Measurements from ENCODE around the gene TTLL8. TPM values are rescaled to one million over a fixed set of nuclear protein-coding genes. Genes with fewer than 3 reads are reported as not detected.

The TTLL8 gene
- total RNA-seq, 4 donors from 2014 or later, result not detected

GRCh38 chr22:50056214-50056972 lies 1.7 kb downstream of the TTLL8 start:
- WGBS, result 78% methylated on average over 34 of the region's 34 CpGs
- Histone ChIP-seq H3K36me3 (no peaks in the 10 kb centered on the region), H3K27me3 (peaks cover 47% of the 10 kb centered on the region), H3K9me3 (peaks cover 8% of the 10 kb centered on the region), H3K27ac (no peak overlapping the region), H3K4me3 (no peak overlapping the region), H3K4me1 (peaks cover 15% of the 10 kb centered on the region)
- DNase-seq (ENCODE audit: low spot score in 2 of 2), result no peak
- TF ChIP-seq POLR2AphosphoS5 (IDR thresholded peaks at IDR 0.05) (no peak), POLR2A (IDR thresholded peaks at IDR 0.05) (no peak), EP300 (IDR thresholded peaks at IDR 0.05) (no peak), CTCF (IDR thresholded peaks at IDR 0.05) (no peak)

DNA sequence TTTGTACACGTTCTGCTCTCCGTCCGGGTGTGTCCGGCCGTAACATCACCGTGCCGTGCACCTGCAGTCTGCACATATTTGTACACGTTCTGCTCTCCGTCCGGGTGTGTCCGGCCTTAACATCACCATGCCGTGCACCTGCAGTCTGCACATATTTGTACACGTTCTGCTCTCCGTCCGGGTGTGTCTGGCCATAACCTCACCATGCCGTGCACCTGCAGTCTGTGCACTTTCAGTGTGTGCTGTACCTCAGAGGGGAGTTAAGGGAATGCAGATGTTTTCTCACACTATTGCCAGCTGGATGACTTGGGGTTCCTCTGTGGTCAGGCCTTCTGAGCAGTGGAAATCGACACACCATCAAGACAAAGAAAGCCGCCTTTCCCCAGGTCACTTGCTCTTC lies 4.2 kb downstream of the TTLL8 start:
- Histone ChIP-seq H3K27me3 (peaks cover 28% of the 10 kb centered on the region), H3K27ac (no peak overlapping the region), H3K9me3 (peaks cover 8% of the 10 kb centered on the region), H3K4me1 (peaks cover 7% of the 10 kb centered on the region), H3K4me3 (no peak overlapping the region), H3K36me3 (no peaks in the 10 kb centered on the region)
- TF ChIP-seq EP300 (IDR thresholded peaks at IDR 0.05), result no peak
- no peak for DNase-seq (ENCODE audit: low spot score in 2 of 2)
- WGBS, result 91% methylated on average over 18 of the region's 18 CpGs

DNA sequence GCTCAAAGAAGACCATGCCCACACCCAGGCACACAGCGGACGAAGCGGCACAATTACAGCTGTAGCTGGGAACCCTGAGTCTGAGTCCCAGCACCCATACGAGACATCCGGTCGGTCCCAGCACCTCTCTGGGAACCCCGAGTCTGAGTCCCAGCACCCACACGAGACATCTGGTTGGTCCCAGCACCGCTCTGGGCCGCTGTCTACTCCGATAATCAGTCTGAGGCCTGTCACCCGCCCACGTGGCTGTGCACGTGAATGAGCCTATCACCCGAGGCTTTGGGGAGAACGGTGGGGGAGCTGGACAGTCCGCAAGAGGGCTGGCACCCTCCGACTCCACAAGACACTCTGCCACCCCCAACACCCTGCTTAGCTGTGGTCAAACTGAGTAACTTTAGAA lies 6.2 kb downstream of the TTLL8 start:
- Histone ChIP-seq H3K4me1 (no peaks in the 10 kb centered on the region), H3K36me3 (no peaks in the 10 kb centered on the region), H3K9me3 (peaks cover 8% of the 10 kb centered on the region), H3K27ac (no peak overlapping the region), H3K4me3 (no peak overlapping the region), H3K27me3 (peaks cover 18% of the 10 kb centered on the region)
- no peak for TF ChIP-seq POLR2A (IDR thresholded peaks at IDR 0.05)
- TF ChIP-seq CTCF (IDR thresholded peaks at IDR 0.05), result no peak
- TF ChIP-seq POLR2AphosphoS5 (IDR thresholded peaks at IDR 0.05), result no peak
- TF ChIP-seq EP300 (IDR thresholded peaks at IDR 0.05), result no peak
- DNase-seq (ENCODE audit: low spot score in 2 of 2), result peak in 1 of 2 donors; percentile 51
- WGBS, result 85% methylated on average over 18 of the region's 18 CpGs

- Histone ChIP-seq H3K27me3 (peaks cover 39% of the 10 kb centered on the region), H3K36me3 (no peaks in the 10 kb centered on the region), H3K4me3 (no peak overlapping the region), H3K9me3 (peaks cover 8% of the 10 kb centered on the region), H3K4me1 (no peaks in the 10 kb centered on the region), H3K27ac (no peak overlapping the region)
- peak in 1 of 2 donors; percentile 49 for DNase-seq (ENCODE audit: low spot score in 2 of 2)
- WGBS, result 90% methylated on average over 27 of the region's 36 CpGs
- TF ChIP-seq POLR2A (IDR thresholded peaks at IDR 0.05), result no peak
- TF ChIP-seq CTCF (IDR thresholded peaks at IDR 0.05), result no peak
- no peak for TF ChIP-seq POLR2AphosphoS5 (IDR thresholded peaks at IDR 0.05)
- no peak for TF ChIP-seq EP300 (IDR thresholded peaks at IDR 0.05)
Measured at GRCh38 chr22:50049299-50050195, 8.6 kb downstream of the TTLL8 start.

DNA sequence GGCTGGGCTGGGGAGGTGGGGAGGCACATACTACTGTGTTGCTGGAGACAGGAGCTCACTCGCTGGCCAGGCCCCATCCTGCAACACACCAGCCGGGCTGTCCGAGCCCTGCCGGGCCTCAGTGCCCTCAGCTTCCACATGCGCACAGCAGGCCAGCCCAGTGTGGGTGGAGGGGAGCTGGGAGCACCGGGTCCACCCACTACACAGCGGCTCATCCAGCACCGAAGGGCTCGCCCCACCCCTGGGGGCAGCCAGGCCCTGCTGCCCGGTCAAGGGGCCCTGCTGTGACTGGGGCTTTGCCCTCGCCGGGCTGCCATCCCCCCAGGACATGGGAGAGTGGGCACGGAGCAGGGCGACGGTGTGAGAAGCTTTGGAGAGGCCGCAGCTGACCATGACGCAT lies 9.3 kb downstream of the TTLL8 start:
- H3K36me3 ChIP-seq, result no peaks in the 10 kb centered on the region
- H3K4me3 ChIP-seq, result no peak overlapping the region
- H3K27me3 ChIP-seq, result peaks cover 33% of the 10 kb centered on the region
- WGBS, result 98% methylated on average over 8 of the region's 17 CpGs
- TF ChIP-seq POLR2AphosphoS5 (IDR thresholded peaks at IDR 0.05), result no peak
- no peak for TF ChIP-seq POLR2A (IDR thresholded peaks at IDR 0.05)
- no peak for TF ChIP-seq EP300 (IDR thresholded peaks at IDR 0.05)
- TF ChIP-seq CTCF (IDR thresholded peaks at IDR 0.05), result no peak
- no peak overlapping the region for H3K27ac ChIP-seq
- DNase-seq (ENCODE audit: low spot score in 2 of 2), result no peak
- H3K9me3 ChIP-seq, result peaks cover 6% of the 10 kb centered on the region
- H3K4me1 ChIP-seq, result no peaks in the 10 kb centered on the region
